NCI-H524 treated with DMSO at 0.1 percent for 48 hours (cell line): ENCODE results near the gene ARHGAP15.

ENCODE experiments used
- DNase-seq: peaks from one replicate; lab custom pipeline; 2025; lab: John Stamatoyannopoulos, UW

The ARHGAP15 gene

GRCh38 chr2:143144813-143145455 is 15.7 kb downstream of the ARHGAP15 start:
- DNase-seq = no peak

GRCh38 chr2:143146366-143146765 is 17.1 kb downstream of the ARHGAP15 start:
- DNase-seq = no peak

- DNase-seq = no peak
Measured at GRCh38 chr2:143146815-143147530, 17.8 kb downstream of the ARHGAP15 start.

GRCh38 chr2:143148011-143148410 is 18.8 kb downstream of the ARHGAP15 start:
- no peak for DNase-seq

GRCh38 chr2:143148757-143149156 is 19.5 kb downstream of the ARHGAP15 start:
- DNase-seq = no peak

- DNase-seq = no peak
Measured at GRCh38 chr2:143150287-143150686, 21.1 kb downstream of the ARHGAP15 start.

- DNase-seq = no peak
Measured at GRCh38 chr2:143151111-143151752, 22.0 kb downstream of the ARHGAP15 start.

- DNase-seq = no peak
Measured at GRCh38 chr2:143152219-143152618, 23.0 kb downstream of the ARHGAP15 start.

- DNase-seq = no peak
Measured at GRCh38 chr2:143152637-143153036, 23.4 kb downstream of the ARHGAP15 start.

- no peak for DNase-seq
Measured at GRCh38 chr2:143155661-143156060, 26.4 kb downstream of the ARHGAP15 start.

GRCh38 chr2:143157001-143157400 is 27.8 kb downstream of the ARHGAP15 start:
- no peak for DNase-seq

GRCh38 chr2:143157418-143157817 is 28.2 kb downstream of the ARHGAP15 start:
- DNase-seq = no peak

- no peak for DNase-seq
Measured at GRCh38 chr2:143158098-143158497, 28.9 kb downstream of the ARHGAP15 start.

GRCh38 chr2:143158551-143159485 is 29.6 kb downstream of the ARHGAP15 start:
- DNase-seq = no peak

- no peak for DNase-seq
Measured at GRCh38 chr2:143159486-143159840, 30.2 kb downstream of the ARHGAP15 start.

GRCh38 chr2:143160732-143161707 is 31.8 kb downstream of the ARHGAP15 start:
- DNase-seq = no peak

GRCh38 chr2:143162123-143162837 is 33.1 kb downstream of the ARHGAP15 start:
- DNase-seq = no peak

- DNase-seq = no peak
Measured at GRCh38 chr2:143162997-143163396, 33.8 kb downstream of the ARHGAP15 start.

- no peak for DNase-seq
Measured at GRCh38 chr2:143163499-143163898, 34.3 kb downstream of the ARHGAP15 start.

GRCh38 chr2:143165291-143165690 is 36.1 kb downstream of the ARHGAP15 start:
- DNase-seq = no peak
